Superior temporal gyrus (tissue), 1 donor: ENCODE measurements around the gene ZNF84.

ENCODE experiments used
- DNase-seq: peaks from one replicate; pipeline ENCODE4 v3.0.0-alpha.2; 2016; ENCODE audit errors: extremely low spot score

ZNF84 gene

GRCh38 chr12:133037207-133038005 lies at the start of gene ZNF84:
TSS of gene ZNF84 (plus strand) at chr12:133037509. CDS start at chr12:133041468, 3,959 bp downstream.
- peak; percentile 98 for DNase-seq

GRCh38 chr12:132998741-132999140 lies 38.6 kb upstream of the ZNF84 start:
- DNase-seq, result no peak

- no peak for DNase-seq
Measured at GRCh38 chr12:133010657-133011297, 26.5 kb upstream of the ZNF84 start.

GRCh38 chr12:133023566-133023965 lies 13.7 kb upstream of the ZNF84 start:
- no peak for DNase-seq

- no peak for DNase-seq
Measured at GRCh38 chr12:133026996-133027395, 10.3 kb upstream of the ZNF84 start.

- no peak for DNase-seq
Measured at GRCh38 chr12:133038118-133038709, 905 bp downstream of the ZNF84 start.

- DNase-seq, result no peak
Measured at GRCh38 chr12:133046698-133047097, 9.4 kb downstream of the ZNF84 start.

GRCh38 chr12:133057446-133057845 lies 20.1 kb downstream of the ZNF84 start:
- DNase-seq, result no peak

- no peak for DNase-seq
Measured at GRCh38 chr12:133058203-133059113, 21.1 kb downstream of the ZNF84 start.

- no peak for DNase-seq
Measured at GRCh38 chr12:133061954-133062353, 24.6 kb downstream of the ZNF84 start.

- DNase-seq, result no peak
Measured at GRCh38 chr12:133063556-133063955, 26.2 kb downstream of the ZNF84 start.

- DNase-seq, result no peak
Measured at GRCh38 chr12:133073836-133074235, 36.5 kb downstream of the ZNF84 start.

- peak; percentile 99 for DNase-seq
Measured at GRCh38 chr12:133080026-133080367, 42.7 kb downstream of the ZNF84 start.

- DNase-seq, result peak; percentile 99
Measured at GRCh38 chr12:133080368-133081158, 43.3 kb downstream of the ZNF84 start, which contains the start of gene ZNF140. TSS of gene ZNF140 (plus strand) at chr12:133080923. CDS start at chr12:133081321, 398 bp downstream.

GRCh38 chr12:133081159-133081780 lies 44.0 kb downstream of the ZNF84 start:
- DNase-seq, result no peak

GRCh38 chr12:133083345-133083744 lies 46.0 kb downstream of the ZNF84 start:
- DNase-seq, result no peak

GRCh38 chr12:133105620-133106019 lies 68.3 kb downstream of the ZNF84 start:
- DNase-seq, result no peak

- DNase-seq, result no peak
Measured at GRCh38 chr12:133106253-133106652, 68.9 kb downstream of the ZNF84 start.

GRCh38 chr12:133107121-133107520 lies 69.8 kb downstream of the ZNF84 start:
- DNase-seq, result no peak

- no peak for DNase-seq
Measured at GRCh38 chr12:133108150-133108549, 70.8 kb downstream of the ZNF84 start.
